Tibial nerve (tissue), 3 donors: ENCODE results near the gene CARD9.

ENCODE experiments used
- CTCF ChIP-seq, 5 experiments: fragments of 200-600 bp in 3 of 5; fragments of 450-650 bp in 2 of 5; sonication (generic) in 3 of 5; IDR thresholded peaks; one replicate each; pipeline ENCODE4 v1.5.1; 2016 to 2019; ENCODE audit warnings: antibody characterized with exemption in 5 of 5, mild to moderate bottlenecking in 3 of 5, moderate library complexity in 2 of 5
- POLR2A ChIP-seq, 2 donors: fragments of 450-650 bp; IDR thresholded peaks; one replicate each; pipeline ENCODE4 v1.6.1; 2017; ENCODE audit warnings: antibody characterized with exemption in 2 of 2, mild to moderate bottlenecking in 2 of 2, moderate library complexity in 2 of 2

- TF ChIP-seq CTCF (IDR thresholded peaks at IDR 0.05) (no peak), POLR2A (IDR thresholded peaks at IDR 0.05) (no peak)
These were observed 18.8 kb downstream of the CARD9 start for GRCh38 chr9:136354592-136355085.
